Trophoblast cell (in vitro differentiated cells and primary cell): ENCODE results near the gene TRIM17.

Experiments used
- DNase-seq, 2 donors: peaks; one replicate each; pipeline ENCODE4 v3.0.0-alpha.2; 2016
- H2AFZ ChIP-seq: 2 replicates; pipeline ENCODE4 v1.6.1; 2013; ENCODE audit warnings: low read length, moderate library complexity, mild to moderate bottlenecking; ENCODE audit not compliant: insufficient read depth, poor library complexity
- H2AK5ac ChIP-seq: 2 replicates; pipeline ENCODE4 v1.6.1; 2013; ENCODE audit warnings: mild to moderate bottlenecking, low read length
- H2BK120ac ChIP-seq: 2 replicates; pipeline ENCODE4 v1.6.1; 2013; ENCODE audit warnings: low read length, mild to moderate bottlenecking, moderate library complexity; ENCODE audit not compliant: insufficient read depth, poor library complexity
- H2BK12ac ChIP-seq: 2 replicates; pipeline ENCODE4 v1.6.1; 2013; ENCODE audit warnings: mild to moderate bottlenecking, low read length, moderate library complexity
- H2BK5ac ChIP-seq: 2 replicates; pipeline ENCODE4 v1.6.1; 2013; ENCODE audit warnings: low read length, low read depth, moderate library complexity, mild to moderate bottlenecking; ENCODE audit not compliant: poor library complexity
- H3K14ac ChIP-seq: 2 replicates; pipeline ENCODE4 v1.6.1; 2013; ENCODE audit warnings: mild to moderate bottlenecking, low read length
- H3K18ac ChIP-seq: 2 replicates; pipeline ENCODE4 v1.6.1; 2013; ENCODE audit warnings: mild to moderate bottlenecking, low read length
- H3K23ac ChIP-seq: 2 replicates; pipeline ENCODE4 v1.6.1; 2013; ENCODE audit warnings: low read length
- H3K27ac ChIP-seq: 2 replicates; pipeline ENCODE4 v1.5.1; 2013; ENCODE audit warnings: low read depth, mild to moderate bottlenecking, inconsistent platforms, low read length, moderate library complexity
- H3K27me3 ChIP-seq: 2 replicates; pipeline ENCODE4 v1.6.1; 2013; ENCODE audit warnings: inconsistent platforms, mild to moderate bottlenecking, low read length, moderate library complexity; ENCODE audit not compliant: insufficient read depth
- H3K36me3 ChIP-seq, 2 experiments: 1 replicate in 1 of 2; 2 replicates in 1 of 2; pipeline ENCODE4 v1.6.1; 2013; ENCODE audit warnings: low read length in 2 of 2, mild to moderate bottlenecking in 2 of 2, moderate library complexity in 1 of 2; ENCODE audit not compliant: insufficient read depth in 2 of 2, control insufficient read depth in 1 of 2
- H3K4ac ChIP-seq: 2 replicates; pipeline ENCODE4 v1.6.1; 2013; ENCODE audit warnings: low read depth, mild to moderate bottlenecking, low read length, moderate library complexity
- H3K4me1 ChIP-seq, 2 experiments: 1 replicate in 1 of 2; 2 replicates in 1 of 2; pipeline ENCODE4 v1.6.1; 2013; ENCODE audit warnings: low read length in 2 of 2, mild to moderate bottlenecking in 2 of 2, moderate library complexity in 1 of 2; ENCODE audit not compliant: insufficient read depth in 2 of 2, control insufficient read depth in 1 of 2
- H3K4me2 ChIP-seq: 2 replicates; pipeline ENCODE4 v1.6.1; 2013; ENCODE audit warnings: inconsistent platforms, mild to moderate bottlenecking, low read length, moderate library complexity
- H3K4me3 ChIP-seq: 2 replicates; pipeline ENCODE4 v1.5.1; 2013; ENCODE audit warnings: mild to moderate bottlenecking, low read depth, low read length, inconsistent platforms
- H3K79me1 ChIP-seq: one replicate; pipeline ENCODE4 v1.6.1; 2013; ENCODE audit warnings: low read length
- H3K79me2 ChIP-seq: 2 replicates; pipeline ENCODE4 v1.6.1; 2013; ENCODE audit warnings: low read length, mild to moderate bottlenecking; ENCODE audit not compliant: control insufficient read depth, insufficient read depth, poor library complexity
- H3K9ac ChIP-seq: 2 replicates; pipeline ENCODE4 v1.6.1; 2013; ENCODE audit warnings: mild to moderate bottlenecking, low read length
- H3K9me3 ChIP-seq: 2 replicates; pipeline ENCODE4 v1.6.1; 2013; ENCODE audit warnings: low read depth, mild to moderate bottlenecking, control low read depth, inconsistent platforms, low read length; ENCODE audit not compliant: insufficient read depth
- H4K12ac ChIP-seq: 2 replicates; pipeline ENCODE4 v1.6.1; 2013; ENCODE audit warnings: low read depth, mild to moderate bottlenecking, low read length, moderate library complexity
- H4K8ac ChIP-seq: 2 replicates; pipeline ENCODE4 v1.6.1; 2013; ENCODE audit warnings: low read depth, mild to moderate bottlenecking, low read length, moderate library complexity
- H4K91ac ChIP-seq: one replicate; pipeline ENCODE4 v1.6.1; 2013; ENCODE audit warnings: low read depth, mild to moderate bottlenecking, low read length, moderate library complexity
- WGBS: extraction: QIAGEN DNeasy Blood & Tissue Kit; methylation state at CpG from one replicate; pipeline ENCODE4 v1.1.7; 2013; ENCODE audit warnings: missing lambda C conversion rate; ENCODE audit not compliant: insufficient read length, insufficient coverage; ENCODE audit errors: extremely low coverage; 5-methylcytosine and 5-hydroxymethylcytosine counted together

Gene TRIM17

GRCh38 chr1:228373004-228373680, 43.5 kb downstream of the TRIM17 start:
- no peak overlapping the region for H2AK5ac ChIP-seq
- no peak overlapping the region for H3K27ac ChIP-seq
- no peak overlapping the region for H3K9ac ChIP-seq
- no peak overlapping the region for H2BK12ac ChIP-seq
- DNase-seq: no peak
- no peak overlapping the region for H3K18ac ChIP-seq
- H2AFZ ChIP-seq: no peak overlapping the region
- H3K79me1 ChIP-seq: no peaks in the 10 kb centered on the region
- no peak overlapping the region for H2BK120ac ChIP-seq
- H3K27me3 ChIP-seq: no peaks in the 10 kb centered on the region
- H4K8ac ChIP-seq: no peak overlapping the region
- peaks cover 0 to 6% of the 10 kb centered on the region in 2 experiments for H3K4me1 ChIP-seq
- H3K79me2 ChIP-seq: no peaks in the 10 kb centered on the region
- no peak overlapping the region for H2BK5ac ChIP-seq
- H3K23ac ChIP-seq: no peak overlapping the region
- no peak overlapping the region for H3K4me3 ChIP-seq
- H4K12ac ChIP-seq: no peak overlapping the region
- WGBS: no CpG with 5 or more reads among the region's 12 CpGs
- peaks cover 2% of the 10 kb centered on the region for H3K9me3 ChIP-seq
- no peaks in the 10 kb centered on the region for H3K36me3 ChIP-seq
- H3K14ac ChIP-seq: no peak overlapping the region
- H3K4ac ChIP-seq: no peak overlapping the region
- H3K4me2 ChIP-seq: no peak overlapping the region
- no peak overlapping the region for H4K91ac ChIP-seq

DNA sequence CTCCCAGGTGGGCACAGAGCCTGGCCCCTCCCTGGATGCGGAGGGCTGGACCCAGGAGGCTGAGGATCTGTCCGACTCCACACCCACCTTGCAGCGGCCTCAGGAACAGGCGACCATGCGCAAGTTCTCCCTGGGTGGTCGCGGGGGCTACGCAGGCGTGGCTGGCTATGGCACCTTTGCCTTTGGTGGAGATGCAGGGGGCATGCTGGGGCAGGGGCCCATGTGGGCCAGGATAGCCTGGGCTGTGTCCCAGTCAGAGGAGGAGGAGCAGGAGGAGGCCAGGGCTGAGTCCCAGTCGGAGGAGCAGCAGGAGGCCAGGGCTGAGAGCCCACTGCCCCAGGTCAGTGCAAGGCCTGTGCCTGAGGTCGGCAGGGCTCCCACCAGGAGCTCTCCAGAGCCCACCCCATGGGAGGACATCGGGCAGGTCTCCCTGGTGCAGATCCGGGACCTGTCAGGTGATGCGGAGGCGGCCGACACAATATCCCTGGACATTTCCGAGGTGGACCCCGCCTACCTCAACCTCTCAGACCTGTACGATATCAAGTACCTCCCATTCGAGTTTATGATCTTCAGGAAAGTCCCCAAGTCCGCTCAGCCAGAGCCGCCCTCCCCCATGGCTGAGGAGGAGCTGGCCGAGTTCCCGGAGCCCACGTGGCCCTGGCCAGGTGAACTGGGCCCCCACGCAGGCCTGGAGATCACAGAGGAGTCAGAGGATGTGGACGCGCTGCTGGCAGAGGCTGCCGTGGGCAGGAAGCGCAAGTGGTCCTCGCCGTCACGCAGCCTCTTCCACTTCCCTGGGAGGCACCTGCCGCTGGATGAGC, 44.3 kb downstream of the TRIM17 start:
- DNase-seq: no peak
- no peak overlapping the region for H2AK5ac ChIP-seq
- H3K14ac ChIP-seq: no peak overlapping the region
- H3K79me1 ChIP-seq: no peaks in the 10 kb centered on the region
- H2BK12ac ChIP-seq: no peak overlapping the region
- no peak overlapping the region for H3K4me3 ChIP-seq
- WGBS: no CpG with 5 or more reads among the region's 34 CpGs
- H3K18ac ChIP-seq: no peak overlapping the region
- H3K4ac ChIP-seq: no peak overlapping the region
- no peak overlapping the region for H3K4me2 ChIP-seq
- no peaks in the 10 kb centered on the region for H3K79me2 ChIP-seq
- no peak overlapping the region for H3K9ac ChIP-seq
- no peak overlapping the region for H3K27ac ChIP-seq
- peaks cover 2% of the 10 kb centered on the region for H3K9me3 ChIP-seq
- no peak overlapping the region for H3K23ac ChIP-seq
- H3K36me3 ChIP-seq: no peaks in the 10 kb centered on the region
- H2BK5ac ChIP-seq: no peak overlapping the region
- H4K91ac ChIP-seq: no peak overlapping the region
- no peak overlapping the region for H4K8ac ChIP-seq
- peaks cover 0 to 2% of the 10 kb centered on the region in 2 experiments for H3K4me1 ChIP-seq
- H4K12ac ChIP-seq: no peak overlapping the region
- H3K27me3 ChIP-seq: no peaks in the 10 kb centered on the region
- H2BK120ac ChIP-seq: no peak overlapping the region
- no peak overlapping the region for H2AFZ ChIP-seq

GRCh38 chr1:228371741-228372182, 44.9 kb downstream of the TRIM17 start:
- no peaks in the 10 kb centered on the region for H3K79me2 ChIP-seq
- H3K4ac ChIP-seq: no peak overlapping the region
- H2BK12ac ChIP-seq: no peak overlapping the region
- H3K79me1 ChIP-seq: no peaks in the 10 kb centered on the region
- H3K4me2 ChIP-seq: no peak overlapping the region
- no peak overlapping the region for H4K91ac ChIP-seq
- H3K14ac ChIP-seq: no peak overlapping the region
- H3K4me3 ChIP-seq: no peak overlapping the region
- H3K27ac ChIP-seq: no peak overlapping the region
- H3K36me3 ChIP-seq: no peaks in the 10 kb centered on the region
- H2BK120ac ChIP-seq: no peak overlapping the region
- peaks cover 0 to 2% of the 10 kb centered on the region in 2 experiments for H3K4me1 ChIP-seq
- peaks cover 2% of the 10 kb centered on the region for H3K9me3 ChIP-seq
- H4K8ac ChIP-seq: no peak overlapping the region
- no peak overlapping the region for H3K9ac ChIP-seq
- H2AK5ac ChIP-seq: no peak overlapping the region
- no peak overlapping the region for H3K23ac ChIP-seq
- H2BK5ac ChIP-seq: no peak overlapping the region
- H2AFZ ChIP-seq: no peak overlapping the region
- no peak overlapping the region for H4K12ac ChIP-seq
- no CpG with 5 or more reads among the region's 4 CpGs for WGBS
- no peak overlapping the region for H3K18ac ChIP-seq
- H3K27me3 ChIP-seq: no peaks in the 10 kb centered on the region
- DNase-seq: no peak

DNA sequence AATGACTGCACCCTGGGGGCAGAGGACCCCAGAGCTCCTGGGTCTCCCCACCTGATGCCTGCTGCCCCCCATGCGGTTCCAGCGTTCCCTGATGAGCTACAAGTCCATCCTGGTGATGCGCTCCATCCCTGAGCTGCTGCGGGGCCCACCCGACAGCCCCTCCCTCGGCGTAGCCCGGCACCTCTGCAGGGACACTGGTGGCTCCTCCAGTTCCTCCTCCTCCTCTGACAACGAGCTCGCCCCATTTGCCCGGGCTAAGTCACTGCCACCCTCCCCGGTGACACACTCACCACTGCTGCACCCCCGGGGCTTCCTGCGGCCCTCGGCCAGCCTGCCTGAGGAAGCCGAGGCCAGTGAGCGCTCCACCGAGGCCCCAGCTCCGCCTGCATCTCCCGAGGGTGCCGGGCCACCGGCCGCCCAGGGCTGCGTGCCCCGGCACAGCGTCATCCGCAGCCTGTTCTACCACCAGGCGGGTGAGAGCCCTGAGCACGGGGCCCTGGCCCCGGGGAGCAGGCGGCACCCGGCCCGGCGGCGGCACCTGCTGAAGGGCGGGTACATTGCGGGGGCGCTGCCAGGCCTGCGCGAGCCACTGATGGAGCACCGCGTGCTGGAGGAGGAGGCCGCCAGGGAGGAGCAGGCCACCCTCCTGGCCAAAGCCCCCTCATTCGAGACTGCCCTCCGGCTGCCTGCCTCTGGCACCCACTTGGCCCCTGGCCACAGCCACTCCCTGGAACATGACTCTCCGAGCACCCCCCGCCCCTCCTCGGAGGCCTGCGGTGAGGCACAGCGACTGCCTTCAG, 45.5 kb downstream of the TRIM17 start:
- no CpG with 5 or more reads among the region's 50 CpGs for WGBS
- peak; percentile 31 to 51 for DNase-seq

More for the DNA sequence above, 45.5 kb downstream of the TRIM17 start:
- no peaks in the 10 kb centered on the region for H3K27me3 ChIP-seq
- no peak overlapping the region for H2AFZ ChIP-seq
- H3K27ac ChIP-seq: no peak overlapping the region
- no peak overlapping the region for H3K4ac ChIP-seq
- H4K12ac ChIP-seq: no peak overlapping the region
- H2BK5ac ChIP-seq: no peak overlapping the region
- no peak overlapping the region for H4K8ac ChIP-seq
- H2BK12ac ChIP-seq: no peak overlapping the region
- H3K4me1 ChIP-seq: peaks cover 0 to 2% of the 10 kb centered on the region in 2 experiments
- H3K79me1 ChIP-seq: no peaks in the 10 kb centered on the region
- H3K4me2 ChIP-seq: no peak overlapping the region
- H3K23ac ChIP-seq: no peak overlapping the region
- H3K36me3 ChIP-seq: no peaks in the 10 kb centered on the region
- H2BK120ac ChIP-seq: no peak overlapping the region
- no peaks in the 10 kb centered on the region for H3K79me2 ChIP-seq
- H3K14ac ChIP-seq: no peak overlapping the region
- H4K91ac ChIP-seq: no peak overlapping the region
- peaks cover 2% of the 10 kb centered on the region for H3K9me3 ChIP-seq
- H2AK5ac ChIP-seq: no peak overlapping the region
- H3K9ac ChIP-seq: no peak overlapping the region
- H3K18ac ChIP-seq: no peak overlapping the region
- H3K4me3 ChIP-seq: no peak overlapping the region
